GM12891 (cell line): ENCODE measurements around the gene ENPEP.

ENCODE experiments used
- PAX5 ChIP-seq: IDR thresholded peaks from 2 replicates; pipeline ENCODE4 v1.6.1; 2011; ENCODE audit warnings: low read length, moderate library complexity, mild to moderate bottlenecking; ENCODE audit not compliant: insufficient read depth, severe bottlenecking
- POLR2A ChIP-seq: IDR thresholded peaks from 2 replicates; pipeline ENCODE4 v1.6.1; 2011; ENCODE audit warnings: low read depth, low read length, control low read depth
- POLR2AphosphoS5 ChIP-seq: IDR thresholded peaks from 2 replicates; pipeline ENCODE4 v1.6.1; 2011; ENCODE audit warnings: low read depth, low read length, control low read depth
- POU2F2 ChIP-seq: IDR thresholded peaks from 2 replicates; pipeline ENCODE4 v1.6.1; 2011; ENCODE audit warnings: low read depth, mild to moderate bottlenecking, control low read depth, low read length, moderate library complexity
- SPI1 ChIP-seq: IDR thresholded peaks from 2 replicates; pipeline ENCODE4 v1.6.1; 2011; ENCODE audit warnings: low read depth, low read length, control low read depth

DNA sequence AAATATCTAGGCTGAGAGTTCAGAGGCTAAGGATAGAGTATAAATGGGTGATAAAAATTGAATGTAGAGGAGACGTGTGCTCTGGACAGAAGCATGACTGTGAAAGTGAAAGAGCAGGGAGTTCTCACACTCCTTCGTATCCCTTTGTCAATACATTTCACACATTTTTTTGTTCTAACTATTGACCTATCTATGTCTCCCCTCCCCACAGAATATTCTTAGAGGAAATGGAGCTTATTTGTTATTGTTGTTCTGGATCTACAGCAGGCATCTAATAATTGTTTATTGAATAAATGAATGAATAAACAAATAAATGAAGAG lies 57.6 kb downstream of the ENPEP start:
- TF ChIP-seq POLR2AphosphoS5 (no peak), POLR2A (no peak), PAX5 (no peak), POU2F2 (no peak), SPI1 (no peak)
